Stomach (tissue), 19 donors: Measurements from ENCODE around the gene CAMKK2. TPM values are rescaled to one million over a fixed set of nuclear protein-coding genes. Genes with fewer than 3 reads are reported as not detected.
A peak's percentile ranks its signal among the peaks of the same experiment; 100 is the strongest.

ENCODE experiments used
- DNase-seq, 2 donors: peaks; one replicate each; pipeline versions ENCODE4 v3.0.0 to v3.0.0-alpha.2; 2013 to 2019
- H3K27ac ChIP-seq, 5 donors: fragments of 200-600 bp in 4 of 5; sonication (generic) in 4 of 5; one replicate each; pipeline ENCODE4 v1.5.1; 2013 to 2019; ENCODE audit warnings: mild to moderate bottlenecking in 1 of 5, moderate library complexity in 1 of 5
- H3K27me3 ChIP-seq, 3 donors: fragments of 200-600 bp; sonication (generic); one replicate each; pipeline ENCODE4 v1.5.1; 2017 to 2019; ENCODE audit warnings: mixed run types in 1 of 3
- H3K36me3 ChIP-seq, 4 donors: fragments of 200-600 bp; sonication (generic); 1 replicate in 3 of 4; 2 replicates in 1 of 4; pipeline ENCODE4 v1.5.1; 2016 to 2019
- H3K4me1 ChIP-seq, 4 donors: fragments of 200-600 bp; sonication (generic); one replicate each; pipeline ENCODE4 v1.5.1; 2016 to 2019
- H3K4me3 ChIP-seq, 4 donors: fragments of 200-600 bp; sonication (generic) in 3 of 4; one replicate each; pipeline ENCODE4 v1.5.1; 2016 to 2019; ENCODE audit warnings: mild to moderate bottlenecking in 1 of 4
- H3K9me3 ChIP-seq, 4 donors: fragments of 200-600 bp; sonication (generic); one replicate each; pipeline ENCODE4 v1.5.1; 2016 to 2019
- CTCF ChIP-seq, 7 experiments: fragments of 450-650 bp in 4 of 7; fragments of 200-600 bp in 3 of 7; sonication (generic) in 3 of 7; IDR thresholded peaks; one replicate each; pipeline ENCODE4 v1.5.1; 2016 to 2019; ENCODE audit warnings: antibody characterized with exemption in 7 of 7, control low read depth in 2 of 7, mild to moderate bottlenecking in 1 of 7
- EP300 ChIP-seq: sonication (generic); formaldehyde crosslinking; IDR thresholded peaks from one replicate; pipeline ENCODE4 v1.6.1; 2017; ENCODE audit warnings: antibody characterized with exemption
- POLR2A ChIP-seq, 4 donors: fragments of 450-650 bp; IDR thresholded peaks; one replicate each; pipeline ENCODE4 v1.6.1; 2016; ENCODE audit warnings: antibody characterized with exemption in 4 of 4, control low read depth in 2 of 4, mild to moderate bottlenecking in 1 of 4, moderate library complexity in 1 of 4
- POLR2AphosphoS5 ChIP-seq, 3 donors: sonication (generic); formaldehyde crosslinking; IDR thresholded peaks; one replicate each; pipeline ENCODE4 v1.6.1; 2016; ENCODE audit warnings: antibody characterized with exemption in 3 of 3
- WGBS, 5 donors: extraction: QIAGEN DNeasy Blood & Tissue Kit in 3 of 5; methylation state at CpG; one replicate each; pipeline versions ENCODE4 v1.1.5 to v1.1.7; 2013 to 2018; 5-methylcytosine and 5-hydroxymethylcytosine counted together
- intact Hi-C: fragments of 100-400 bp; cut with DNase I; formaldehyde crosslinking; loops from one replicate; pipeline ENCODE4 v1.15.1; 2023; ENCODE audit warnings: low total_unique reads
- long read RNA-seq, 10 donors: transcript quantifications; one replicate each; lab custom pipeline, GENCODE V29; 2026
- polyA plus RNA-seq, 3 donors: library from polyadenylated mRNA; stranded (reverse); fragments of 200-250 nt; gene quantifications; one replicate each; pipeline ENCODE4 v1.2.3, GENCODE V29; 2013
- total RNA-seq, 5 donors: library from RNA; depleted of rRNA; stranded (reverse); fragments of >200 nt; gene quantifications; one replicate each; pipeline versions ENCODE4 v1.1.0 to v1.2.3, GENCODE V29; 2014 to 2016
- donor health status: healthy with polysubstance abuse.
- donor health status: Bipolar disorder and iron deficiency.
- donor health status: healthy.

CAMKK2 gene
- total RNA-seq: 10 to 100 TPM; 16.3 to 46.4 (median 35.3) TPM
- 10 to 100 TPM; 14.9 to 22.4 (median 15.4) TPM for polyA plus RNA-seq
- long read RNA-seq, donor 1, partial matches to known transcripts: 0 of 1 reads
- long read RNA-seq, donor 1, other reads (novel, unspliced or antisense): 0 of 1 reads
- long read RNA-seq, donor 2, partial matches to known transcripts: 0 of 3 reads
- long read RNA-seq, donor 2, other reads (novel, unspliced or antisense): 0 of 3 reads
- long read RNA-seq, donor 3, partial matches to known transcripts: 0 of 1 reads
- long read RNA-seq, donor 3, other reads (novel, unspliced or antisense): 0 of 1 reads
- long read RNA-seq, donor 4: 0 reads
- long read RNA-seq, donor 5, partial matches to known transcripts: 0 of 3 reads
- long read RNA-seq, donor 5, other reads (novel, unspliced or antisense): 0 of 3 reads
- long read RNA-seq, donor 6, partial matches to known transcripts: 0 of 3 reads
- long read RNA-seq, donor 6, other reads (novel, unspliced or antisense): 0 of 3 reads
- long read RNA-seq, donor 7: 0 reads
- long read RNA-seq, donor 8, partial matches to known transcripts: 18 of 19 reads
- long read RNA-seq, donor 8, other reads (novel, unspliced or antisense): 0 of 19 reads
- long read RNA-seq, donor 9: 0 reads
- long read RNA-seq, donor 10: 0 reads

GRCh38 chr12:121296618-121297434, at the start of gene CAMKK2:
TSS of gene CAMKK2 (minus strand) at chr12:121296709. CDS start at chr12:121274526, 22,183 bp downstream.
- peak within 1 kb of the TSS; percentile 86 to 98 (median 96) for H3K27ac ChIP-seq
- peak within 1 kb of the TSS; percentile 97 to 100 (median 98) for H3K4me3 ChIP-seq
- intact Hi-C loops: no loop called here
- TF ChIP-seq POLR2A (IDR thresholded peaks at IDR 0.05) (no peak), POLR2AphosphoS5 (IDR thresholded peaks at IDR 0.05) (peak in 2 of 3 donors; percentile 69 to 81), CTCF (IDR thresholded peaks at IDR 0.05) (peak in 1 of 7 experiments; percentile 8)
- DNase-seq: peak; percentile 89 to 96
- 0 to 1% (median 1%) methylated on average over 41 to 91 of the region's 104 CpGs for WGBS, 5 donors
- H3K36me3 ChIP-seq: peaks cover 0 to 11% (median 5%) of the 10 kb centered on the region in 4 donors
- H3K9me3 ChIP-seq: no peaks in the 10 kb centered on the region
- no peaks in the 10 kb centered on the region for H3K27me3 ChIP-seq
- H3K4me1 ChIP-seq: peaks cover 14 to 57% (median 36%) of the 10 kb centered on the region in 4 donors

GRCh38 chr12:121345151-121345815, 48.8 kb upstream of the CAMKK2 start:
- H3K27me3 ChIP-seq: no peaks in the 10 kb centered on the region
- peaks cover 39 to 75% (median 75%) of the 10 kb centered on the region in 4 donors for H3K36me3 ChIP-seq
- DNase-seq: no peak
- intact Hi-C loops: no loop called here
- TF ChIP-seq CTCF (IDR thresholded peaks at IDR 0.05) (no peak), EP300 (no peak), POLR2A (IDR thresholded peaks at IDR 0.05) (no peak), POLR2AphosphoS5 (IDR thresholded peaks at IDR 0.05) (no peak)
- peaks cover 7 to 20% (median 14%) of the 10 kb centered on the region in 4 donors for H3K4me1 ChIP-seq
- no peaks in the 10 kb centered on the region for H3K9me3 ChIP-seq
- H3K27ac ChIP-seq: peak overlapping the region in 2 of 5 donors; percentile 10 to 28
- WGBS, 5 donors: 35 to 58% (median 56%) methylated on average over 4 of the region's 4 CpGs
- no peak overlapping the region for H3K4me3 ChIP-seq

GRCh38 chr12:121344506-121344905, 48.0 kb upstream of the CAMKK2 start:
- TF ChIP-seq POLR2A (IDR thresholded peaks at IDR 0.05) (no peak), POLR2AphosphoS5 (IDR thresholded peaks at IDR 0.05) (no peak), EP300 (no peak), CTCF (IDR thresholded peaks at IDR 0.05) (no peak)
- WGBS, 5 donors: 67 to 77% (median 71%) methylated on average over 3 of the region's 3 CpGs
- DNase-seq: no peak
- H3K27me3 ChIP-seq: no peaks in the 10 kb centered on the region
- H3K9me3 ChIP-seq: no peaks in the 10 kb centered on the region
- peaks cover 39 to 83% (median 82%) of the 10 kb centered on the region in 4 donors for H3K36me3 ChIP-seq
- intact Hi-C loops: no loop called here
- no peak overlapping the region for H3K27ac ChIP-seq
- H3K4me1 ChIP-seq: peaks cover 0 to 12% (median 8%) of the 10 kb centered on the region in 4 donors
- H3K4me3 ChIP-seq: no peak overlapping the region
